ENCODE data around the gene NOTCH3. TPM values are rescaled to one million over a fixed set of nuclear protein-coding genes. Genes with fewer than 3 reads are reported as not detected.

NOTCH3 gene
- total RNA-seq, 1 donor from 2014 or later, result 162 TPM

DNA sequence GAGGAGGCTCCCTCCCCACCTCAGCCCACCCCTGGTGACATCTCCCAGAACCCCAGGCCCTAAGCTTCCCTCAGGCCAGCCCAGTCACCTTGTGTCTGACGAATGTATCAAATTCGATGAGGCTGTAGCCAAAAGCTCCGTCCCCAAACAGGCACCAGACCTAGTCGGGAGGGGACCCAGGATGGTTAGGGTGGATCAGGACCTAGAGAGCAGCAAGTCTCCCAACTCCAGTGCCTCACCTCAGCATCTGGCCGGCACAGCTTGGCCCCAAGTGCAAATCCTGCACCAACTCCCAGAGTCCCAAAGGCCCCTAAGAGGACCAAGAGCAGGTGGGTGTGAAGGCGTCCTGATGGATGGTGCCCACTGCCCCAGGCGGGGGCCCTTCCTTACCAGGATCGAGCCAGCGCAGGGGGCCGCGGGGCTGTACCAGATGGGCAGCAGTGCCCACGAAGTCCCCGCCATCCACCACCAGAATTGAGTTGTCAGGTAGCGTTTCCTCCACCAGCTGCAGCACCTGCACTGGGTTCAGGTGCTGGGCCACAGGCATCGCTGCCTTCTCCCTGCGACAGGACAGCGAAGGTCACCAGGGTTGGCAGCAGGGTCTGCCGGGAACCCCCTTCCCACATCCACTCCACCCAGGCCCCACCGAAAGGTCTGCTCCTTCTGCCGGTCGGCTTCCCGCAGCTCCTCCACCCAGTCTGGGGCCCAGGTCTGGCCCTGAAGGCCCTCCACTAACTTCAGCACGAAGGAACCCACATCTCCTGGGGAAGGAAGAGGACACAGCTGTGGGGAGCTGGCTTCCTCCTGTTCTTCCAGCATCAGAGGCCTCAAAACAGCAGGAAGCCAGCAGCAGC is 84.8 kb downstream of the NOTCH3 start:
- no peak overlapping the region for H3K4me3 ChIP-seq (ENCODE audit: insufficient read depth, low read depth, low read length)
- TF ChIP-seq EZH2 (IDR thresholded peaks at IDR 0.05; ENCODE audit: insufficient read depth, low read length), result no peak
- TF ChIP-seq, protein P1, sequence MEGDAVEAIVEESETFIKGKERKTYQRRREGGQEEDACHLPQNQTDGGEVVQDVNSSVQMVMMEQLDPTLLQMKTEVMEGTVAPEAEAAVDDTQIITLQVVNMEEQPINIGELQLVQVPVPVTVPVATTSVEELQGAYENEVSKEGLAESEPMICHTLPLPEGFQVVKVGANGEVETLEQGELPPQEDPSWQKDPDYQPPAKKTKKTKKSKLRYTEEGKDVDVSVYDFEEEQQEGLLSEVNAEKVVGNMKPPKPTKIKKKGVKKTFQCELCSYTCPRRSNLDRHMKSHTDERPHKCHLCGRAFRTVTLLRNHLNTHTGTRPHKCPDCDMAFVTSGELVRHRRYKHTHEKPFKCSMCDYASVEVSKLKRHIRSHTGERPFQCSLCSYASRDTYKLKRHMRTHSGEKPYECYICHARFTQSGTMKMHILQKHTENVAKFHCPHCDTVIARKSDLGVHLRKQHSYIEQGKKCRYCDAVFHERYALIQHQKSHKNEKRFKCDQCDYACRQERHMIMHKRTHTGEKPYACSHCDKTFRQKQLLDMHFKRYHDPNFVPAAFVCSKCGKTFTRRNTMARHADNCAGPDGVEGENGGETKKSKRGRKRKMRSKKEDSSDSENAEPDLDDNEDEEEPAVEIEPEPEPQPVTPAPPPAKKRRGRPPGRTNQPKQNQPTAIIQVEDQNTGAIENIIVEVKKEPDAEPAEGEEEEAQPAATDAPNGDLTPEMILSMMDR (IDR thresholded peaks at IDR 0.05; ENCODE audit: insufficient read depth, low read depth, low read length), result no peak
- peaks cover 36% of the 10 kb centered on the region for H4K20me1 ChIP-seq (ENCODE audit: insufficient read depth, low read length)
- H3K4me3 Mint-ChIP-seq (ENCODE audit: unreplicated experiment), result no peak overlapping the region
- peaks cover 35% of the 10 kb centered on the region for H3K36me3 ChIP-seq (ENCODE audit: insufficient read depth, low read length)
- no peaks in the 10 kb centered on the region for H3K4me1 ChIP-seq (ENCODE audit: insufficient read depth, low read length)
- no peaks in the 10 kb centered on the region for H3K9me3 ChIP-seq (ENCODE audit: insufficient read depth, low read depth, low read length)
- FAIRE-seq, result no peak
- H3K27ac ChIP-seq (ENCODE audit: low read depth, low read length), result no peak overlapping the region
- H2AFZ ChIP-seq (ENCODE audit: low read depth, low read length), result no peak overlapping the region
- H3K9me3 Mint-ChIP-seq (ENCODE audit: unreplicated experiment), result no peaks in the 10 kb centered on the region
- peaks cover 7% of the 10 kb centered on the region for H3K79me2 ChIP-seq (ENCODE audit: insufficient read depth, low read length)
- peaks cover 3% of the 10 kb centered on the region for H3K4me1 Mint-ChIP-seq (ENCODE audit: low read depth, unreplicated experiment)
- DNase-seq (ENCODE audit: low read depth), result no peak
- H3K9ac ChIP-seq (ENCODE audit: low read length), result no peak overlapping the region
- no peak overlapping the region for H3K27ac Mint-ChIP-seq (ENCODE audit: unreplicated experiment)
- peaks cover 27% of the 10 kb centered on the region for H3K36me3 Mint-ChIP-seq (ENCODE audit: low read depth, unreplicated experiment)
- H3K27me3 ChIP-seq (ENCODE audit: insufficient read depth, low read length), result no peaks in the 10 kb centered on the region
- H3K4me2 ChIP-seq (ENCODE audit: low read length), result no peak overlapping the region
- no peaks in the 10 kb centered on the region for H3K27me3 Mint-ChIP-seq (ENCODE audit: low read depth, unreplicated experiment)

DNA sequence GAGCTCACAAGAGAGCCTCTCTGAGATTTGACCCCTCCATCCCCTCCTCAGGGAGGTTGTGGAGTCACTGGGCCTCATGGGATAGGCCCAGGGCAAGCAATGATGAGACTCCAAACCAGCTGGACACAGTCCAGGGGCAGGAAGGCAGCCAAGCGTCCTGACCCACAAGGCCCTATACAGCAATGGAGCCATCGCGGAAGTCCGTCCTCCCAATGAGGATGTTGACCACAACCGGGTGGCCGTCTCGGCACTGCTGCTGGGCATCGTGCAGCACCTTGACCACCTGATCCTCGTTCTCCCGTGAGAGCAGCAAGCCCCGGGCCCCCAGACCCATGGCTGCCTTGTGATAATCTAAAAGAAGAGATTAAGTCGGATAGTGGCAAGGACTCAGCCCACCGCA is 85.7 kb downstream of the NOTCH3 start:
- Histone ChIP-seq H3K4me3 (ENCODE audit: insufficient read depth, low read depth, low read length) (no peak overlapping the region), H2AFZ (ENCODE audit: low read depth, low read length) (no peak overlapping the region), H3K79me2 (ENCODE audit: insufficient read depth, low read length) (peaks cover 16% of the 10 kb centered on the region), H3K27me3 (ENCODE audit: insufficient read depth, low read length) (no peaks in the 10 kb centered on the region), H3K9ac (ENCODE audit: low read length) (no peak overlapping the region), H3K4me1 (ENCODE audit: insufficient read depth, low read length) (no peaks in the 10 kb centered on the region), H3K36me3 (ENCODE audit: insufficient read depth, low read length) (peaks cover 37% of the 10 kb centered on the region), H3K4me2 (ENCODE audit: low read length) (no peak overlapping the region), H3K9me3 (ENCODE audit: insufficient read depth, low read depth, low read length) (no peaks in the 10 kb centered on the region), H3K27ac (ENCODE audit: low read depth, low read length) (no peak overlapping the region), H4K20me1 (ENCODE audit: insufficient read depth, low read length) (peaks cover 40% of the 10 kb centered on the region)
- no peak for DNase-seq (ENCODE audit: low read depth)
- no peaks in the 10 kb centered on the region for H3K27me3 Mint-ChIP-seq (ENCODE audit: low read depth, unreplicated experiment)
- peaks cover 25% of the 10 kb centered on the region for H3K36me3 Mint-ChIP-seq (ENCODE audit: low read depth, unreplicated experiment)
- no peak overlapping the region for H3K4me3 Mint-ChIP-seq (ENCODE audit: unreplicated experiment)
- no peaks in the 10 kb centered on the region for H3K9me3 Mint-ChIP-seq (ENCODE audit: unreplicated experiment)
- no peak for TF ChIP-seq EZH2 (IDR thresholded peaks at IDR 0.05; ENCODE audit: insufficient read depth, low read length)
- TF ChIP-seq, protein P1 (IDR thresholded peaks at IDR 0.05; ENCODE audit: insufficient read depth, low read depth, low read length), result no peak
- H3K4me1 Mint-ChIP-seq (ENCODE audit: low read depth, unreplicated experiment), result peaks cover 3% of the 10 kb centered on the region
- H3K27ac Mint-ChIP-seq (ENCODE audit: unreplicated experiment), result no peak overlapping the region
- no peak for FAIRE-seq

DNA sequence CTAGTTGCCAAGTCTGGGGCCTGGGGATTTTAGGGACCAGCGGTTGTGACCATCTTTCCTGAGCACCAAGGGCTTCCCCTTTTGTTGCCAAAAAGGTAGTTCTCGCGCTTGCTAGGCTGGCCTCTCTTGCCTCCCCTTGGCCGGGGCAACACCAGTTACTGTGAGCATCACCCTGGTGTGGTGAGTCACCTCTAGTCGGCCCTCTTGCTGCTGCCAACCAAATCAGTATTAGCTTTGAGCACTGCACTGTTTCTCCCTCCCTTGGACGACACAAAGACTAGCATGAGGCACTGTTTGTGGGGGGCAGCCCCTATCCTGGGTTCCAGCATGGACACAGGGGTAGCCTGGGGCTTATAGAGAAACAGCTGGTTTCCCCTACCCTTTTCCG is 86.6 kb downstream of the NOTCH3 start:
- Histone ChIP-seq H4K20me1 (ENCODE audit: insufficient read depth, low read length) (peaks cover 43% of the 10 kb centered on the region), H3K27me3 (ENCODE audit: insufficient read depth, low read length) (no peaks in the 10 kb centered on the region), H3K36me3 (ENCODE audit: insufficient read depth, low read length) (peaks cover 37% of the 10 kb centered on the region), H3K4me2 (ENCODE audit: low read length) (no peak overlapping the region), H2AFZ (ENCODE audit: low read depth, low read length) (no peak overlapping the region), H3K4me3 (ENCODE audit: insufficient read depth, low read depth, low read length) (no peak overlapping the region), H3K9me3 (ENCODE audit: insufficient read depth, low read depth, low read length) (no peaks in the 10 kb centered on the region), H3K79me2 (ENCODE audit: insufficient read depth, low read length) (peaks cover 22% of the 10 kb centered on the region), H3K9ac (ENCODE audit: low read length) (no peak overlapping the region), H3K4me1 (ENCODE audit: insufficient read depth, low read length) (no peaks in the 10 kb centered on the region), H3K27ac (ENCODE audit: low read depth, low read length) (peak overlapping the region; percentile 47)
- Mint-ChIP-seq H3K4me3 (ENCODE audit: unreplicated experiment) (no peak overlapping the region), H3K4me1 (ENCODE audit: low read depth, unreplicated experiment) (peaks cover 3% of the 10 kb centered on the region), H3K9me3 (ENCODE audit: unreplicated experiment) (no peaks in the 10 kb centered on the region), H3K27ac (ENCODE audit: unreplicated experiment) (no peak overlapping the region), H3K27me3 (ENCODE audit: low read depth, unreplicated experiment) (no peaks in the 10 kb centered on the region), H3K36me3 (ENCODE audit: low read depth, unreplicated experiment) (peaks cover 25% of the 10 kb centered on the region)
- no peak for FAIRE-seq
- no peak for TF ChIP-seq EZH2 (IDR thresholded peaks at IDR 0.05; ENCODE audit: insufficient read depth, low read length)
- TF ChIP-seq, protein P1 (IDR thresholded peaks at IDR 0.05; ENCODE audit: insufficient read depth, low read depth, low read length), result no peak
- peak; percentile 57 for DNase-seq (ENCODE audit: low read depth)

All from astrocyte (in vitro differentiated cells and primary cell).